NCI-H1417 treated with DMSO at 0.1 percent for 48 hours (cell line): ENCODE data around the gene UBL4B.

Source experiments
- DNase-seq: peaks from one replicate; lab custom pipeline; 2025; lab: John Stamatoyannopoulos, UW

The UBL4B gene

DNA sequence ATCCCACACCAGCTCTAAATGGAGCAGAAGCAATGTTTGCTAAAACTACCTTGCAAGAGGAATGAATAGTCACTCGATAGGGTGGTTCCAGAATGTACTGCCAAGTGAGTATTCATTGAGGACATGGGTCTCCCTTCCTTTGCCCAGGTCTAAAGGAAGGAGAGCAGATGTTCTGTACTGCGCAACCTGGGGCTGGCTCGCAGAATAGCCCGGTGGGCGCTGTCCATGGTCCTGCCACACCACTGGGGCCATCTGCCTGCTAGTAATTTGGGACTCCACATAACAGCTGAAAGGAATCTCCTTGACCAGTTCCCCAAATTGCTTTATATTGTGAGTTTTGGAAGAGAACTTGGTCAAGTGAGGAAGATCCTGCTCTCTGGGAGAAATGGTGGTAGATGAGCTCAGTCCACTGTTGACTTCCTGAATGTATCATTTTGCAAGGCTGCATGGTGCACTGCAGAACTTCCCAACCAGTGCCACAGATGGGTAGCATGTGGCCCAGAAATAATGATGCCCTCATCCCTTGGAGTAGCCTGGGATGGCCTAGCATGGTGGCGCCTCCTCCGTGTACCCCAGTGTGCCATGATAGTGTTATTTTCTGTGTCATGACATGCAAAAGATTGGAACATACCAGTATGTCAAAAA lies 43.8 kb downstream of the UBL4B start:
- no peak for DNase-seq

DNA sequence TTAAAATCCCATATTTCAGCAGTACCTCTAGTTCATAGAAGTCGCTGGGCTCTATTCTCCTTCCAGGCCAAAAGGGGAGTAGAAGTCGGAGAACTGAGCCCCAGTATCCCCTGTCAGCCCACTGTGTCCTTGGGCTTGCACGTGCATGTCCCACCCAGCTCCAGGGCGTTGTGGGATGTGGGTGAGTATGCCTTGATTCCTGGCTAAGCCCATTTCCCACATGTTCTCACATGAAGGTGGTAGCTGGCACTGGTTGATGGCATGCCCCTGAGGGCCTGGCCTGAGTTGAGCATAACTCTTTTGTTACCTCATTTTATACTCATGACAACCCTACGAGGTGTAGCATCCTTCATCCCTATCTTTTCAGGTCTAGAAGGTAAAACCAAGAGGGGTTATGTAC lies 46.0 kb downstream of the UBL4B start:
- no peak for DNase-seq

DNA sequence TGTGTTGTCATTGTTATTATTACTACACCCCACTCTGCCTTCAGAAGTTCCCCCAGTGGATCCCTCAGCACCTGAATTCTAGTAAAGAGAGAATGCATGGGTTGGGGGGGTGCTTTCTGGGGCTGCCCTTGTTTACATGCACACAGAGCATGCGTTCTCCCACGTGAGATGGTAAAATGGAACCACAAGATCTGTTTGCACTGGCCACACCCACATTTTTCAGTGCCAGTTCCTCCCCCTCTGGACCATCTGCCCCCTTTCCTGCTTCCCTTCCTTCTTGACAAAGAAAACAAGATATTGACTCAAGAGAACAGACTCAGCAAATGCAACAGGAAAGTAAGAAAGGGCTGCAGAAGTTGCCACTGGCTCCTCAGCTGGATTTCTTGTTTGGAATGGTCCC lies 46.9 kb downstream of the UBL4B start:
- DNase-seq: no peak

DNA sequence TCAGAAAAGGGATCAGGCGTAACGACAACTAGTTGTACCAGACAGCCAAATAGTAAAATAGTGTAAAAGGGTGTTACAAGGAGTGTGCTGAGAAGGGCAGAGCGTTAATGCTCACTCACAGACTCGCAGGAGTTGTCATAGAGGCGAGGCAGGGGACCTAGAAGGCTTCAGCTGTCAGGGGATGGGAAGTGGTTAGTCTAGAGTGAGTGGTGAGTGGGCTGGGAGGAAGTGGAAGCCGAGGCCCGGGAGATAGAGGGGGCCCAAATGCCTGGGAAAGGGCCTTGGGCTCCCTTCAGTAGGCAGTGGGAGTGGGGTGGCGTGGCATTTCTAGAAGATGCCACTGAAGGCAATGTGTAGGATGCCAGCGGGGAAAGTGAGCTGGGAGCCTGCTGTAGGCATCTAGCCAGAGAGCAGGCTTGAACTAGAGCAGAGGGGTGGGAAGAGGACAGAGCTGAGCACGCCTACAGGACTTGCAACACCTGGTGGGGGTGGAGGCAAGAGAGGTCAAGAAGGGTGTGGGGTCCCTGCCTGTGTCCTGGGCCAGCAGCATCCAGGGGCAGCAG lies 48.4 kb downstream of the UBL4B start:
- DNase-seq: no peak

DNA sequence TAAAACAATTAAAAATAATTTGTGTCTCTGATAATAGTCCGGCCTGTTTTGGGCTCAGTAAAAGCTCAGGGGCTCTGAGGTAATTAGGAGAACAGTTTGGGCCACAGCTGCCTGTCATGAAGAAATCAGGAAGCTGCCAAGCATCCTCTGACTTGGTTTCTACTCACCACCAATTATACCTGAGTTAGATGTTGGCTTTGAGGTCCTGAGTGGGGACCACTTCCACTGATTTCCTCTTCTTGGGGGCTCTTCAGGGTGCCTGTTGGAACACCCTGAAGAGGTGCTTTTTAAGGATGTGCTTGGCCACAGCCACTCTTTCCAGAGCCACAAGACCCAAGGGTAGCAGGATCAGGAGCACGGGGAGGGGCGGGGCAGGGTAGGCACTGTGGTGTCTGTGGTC lies 48.9 kb downstream of the UBL4B start:
- no peak for DNase-seq

DNA sequence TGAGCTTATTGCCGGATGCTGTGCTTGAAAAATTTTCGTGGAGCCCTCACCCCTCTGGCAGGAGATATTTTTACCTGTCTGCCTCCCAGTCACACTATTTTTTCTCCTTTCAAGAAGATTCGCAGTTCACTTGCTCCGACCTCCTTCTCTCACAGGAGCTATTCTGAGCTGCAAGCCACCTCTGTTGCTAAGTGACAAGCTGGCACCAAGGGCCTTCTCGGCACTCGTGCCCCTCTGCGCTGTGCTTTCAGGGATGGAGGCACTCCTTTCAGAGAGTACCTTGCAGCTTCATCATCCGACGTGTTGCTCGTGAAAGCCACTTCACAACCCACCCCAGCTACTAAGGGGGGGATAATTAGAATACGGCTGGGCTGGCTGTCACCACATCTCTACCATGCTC lies 49.6 kb downstream of the UBL4B start:
- DNase-seq: no peak
